NB4 (cell line): Measurements from ENCODE around the gene SCYGR5.

ENCODE experiments used
- MYC ChIP-seq: IDR thresholded peaks from 2 replicates; pipeline ENCODE4 v1.6.1; 2011; ENCODE audit warnings: low read depth, low read length
- POLR2A ChIP-seq: IDR thresholded peaks from 2 replicates; pipeline ENCODE4 v1.6.1; 2011; ENCODE audit warnings: mild to moderate bottlenecking; ENCODE audit not compliant: insufficient read length; ENCODE audit errors: extremely low read depth
- TF ChIP-seq, protein P1 (sequence below): IDR thresholded peaks from one replicate; pipeline ENCODE4 v1.5.1; 2012; ENCODE audit warnings: low read depth, low read length

DNA sequence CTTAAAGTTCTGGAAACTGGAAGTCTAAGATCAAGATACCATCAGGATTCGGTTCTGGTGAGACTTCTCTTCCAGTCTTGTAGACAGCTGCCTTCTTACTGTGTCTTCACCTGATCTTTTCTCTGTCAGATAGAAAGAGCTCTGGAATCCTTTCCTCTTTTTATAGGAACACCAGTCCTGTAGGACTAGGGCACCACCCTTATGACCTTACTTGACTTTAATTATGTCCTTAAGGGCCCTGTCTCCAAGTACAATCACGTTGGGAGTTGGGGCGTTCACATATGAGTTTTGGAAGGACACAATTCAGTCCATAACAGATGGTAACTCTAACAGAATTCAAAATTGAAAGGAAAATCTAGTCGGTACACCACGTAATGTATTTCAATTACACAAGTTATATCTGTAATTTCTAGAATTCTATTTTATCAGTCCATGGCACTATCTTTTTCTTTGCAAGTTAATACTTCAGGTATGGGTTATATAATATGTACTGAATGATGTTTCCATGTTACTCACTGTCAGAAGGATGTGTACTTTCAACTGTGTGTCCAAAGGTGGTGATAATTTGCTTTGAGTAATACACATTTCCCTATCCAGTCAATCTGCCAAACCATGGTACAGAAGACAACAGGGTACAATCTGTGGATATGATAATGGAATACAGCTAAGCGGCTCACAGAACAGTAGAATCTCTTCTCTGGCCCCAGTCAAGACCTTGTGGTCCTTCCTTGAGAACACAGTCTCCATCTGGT is 1.2 kb upstream of the SCYGR5 start:
- TF ChIP-seq, protein P1, sequence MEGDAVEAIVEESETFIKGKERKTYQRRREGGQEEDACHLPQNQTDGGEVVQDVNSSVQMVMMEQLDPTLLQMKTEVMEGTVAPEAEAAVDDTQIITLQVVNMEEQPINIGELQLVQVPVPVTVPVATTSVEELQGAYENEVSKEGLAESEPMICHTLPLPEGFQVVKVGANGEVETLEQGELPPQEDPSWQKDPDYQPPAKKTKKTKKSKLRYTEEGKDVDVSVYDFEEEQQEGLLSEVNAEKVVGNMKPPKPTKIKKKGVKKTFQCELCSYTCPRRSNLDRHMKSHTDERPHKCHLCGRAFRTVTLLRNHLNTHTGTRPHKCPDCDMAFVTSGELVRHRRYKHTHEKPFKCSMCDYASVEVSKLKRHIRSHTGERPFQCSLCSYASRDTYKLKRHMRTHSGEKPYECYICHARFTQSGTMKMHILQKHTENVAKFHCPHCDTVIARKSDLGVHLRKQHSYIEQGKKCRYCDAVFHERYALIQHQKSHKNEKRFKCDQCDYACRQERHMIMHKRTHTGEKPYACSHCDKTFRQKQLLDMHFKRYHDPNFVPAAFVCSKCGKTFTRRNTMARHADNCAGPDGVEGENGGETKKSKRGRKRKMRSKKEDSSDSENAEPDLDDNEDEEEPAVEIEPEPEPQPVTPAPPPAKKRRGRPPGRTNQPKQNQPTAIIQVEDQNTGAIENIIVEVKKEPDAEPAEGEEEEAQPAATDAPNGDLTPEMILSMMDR, result no peak
- TF ChIP-seq POLR2A (no peak), MYC (no peak)
